Ovary (tissue), 9 donors: ENCODE data around the gene PIP5K1B. TPM values are rescaled to one million over a fixed set of nuclear protein-coding genes. Genes with fewer than 3 reads are reported as not detected.

ENCODE experiments used
- DNase-seq, 5 donors: peaks; one replicate each; pipeline ENCODE4 v3.0.0-alpha.2; 2019 to 2020
- H3K27ac ChIP-seq, 2 donors: fragments of 200-600 bp; one replicate each; pipeline versions ENCODE4 v1.5.1 to v1.8.0; 2019 to 2022
- H3K27me3 ChIP-seq: fragments of 200-600 bp; one replicate; pipeline ENCODE4 v1.8.0; 2022
- H3K36me3 ChIP-seq: fragments of 200-600 bp; sonication (generic); one replicate; pipeline ENCODE4 v1.5.1; 2019
- H3K4me1 ChIP-seq: one replicate; pipeline ENCODE4 v1.8.1; 2013; ENCODE audit warnings: mild to moderate bottlenecking, moderate library complexity; ENCODE audit not compliant: insufficient read depth
- H3K4me3 ChIP-seq: fragments of 200-600 bp; sonication (generic); one replicate; pipeline ENCODE4 v1.5.1; 2017
- H3K9me3 ChIP-seq, 2 donors: fragments of 200-600 bp in 1 of 2; sonication (generic) in 1 of 2; one replicate each; pipeline versions ENCODE4 v1.5.1 to v1.8.1; 2013 to 2019; ENCODE audit warnings: mild to moderate bottlenecking in 1 of 2, moderate library complexity in 1 of 2
- CTCF ChIP-seq, 3 donors: fragments of 450-650 bp in 2 of 3; fragments of 200-600 bp in 1 of 3; IDR thresholded peaks; one replicate each; pipeline versions ENCODE4 v1.5.1 to v1.8.0; 2016 to 2022; ENCODE audit warnings: antibody characterized with exemption in 3 of 3, mild to moderate bottlenecking in 1 of 3
- EP300 ChIP-seq: sonication (generic); formaldehyde crosslinking; IDR thresholded peaks from one replicate; pipeline ENCODE4 v1.6.1; 2017; ENCODE audit warnings: antibody characterized with exemption
- POLR2A ChIP-seq: fragments of 450-650 bp; IDR thresholded peaks from one replicate; pipeline ENCODE4 v1.6.1; 2017; ENCODE audit warnings: antibody characterized with exemption, mild to moderate bottlenecking, moderate library complexity
- WGBS, 3 donors: extraction: QIAGEN DNeasy Blood & Tissue Kit in 1 of 3; methylation state at CpG; one replicate each; pipeline versions ENCODE4 v1.1.5 to v1.1.7; 2013 to 2017; 5-methylcytosine and 5-hydroxymethylcytosine counted together
- intact Hi-C, 4 donors: fragments of 100-400 bp; cut with DNase I; formaldehyde crosslinking; loops; one replicate each; pipeline versions ENCODE4 v1.11.0 to v1.15.1; 2022 to 2023
- polyA plus RNA-seq, 2 donors: library from polyadenylated mRNA; stranded (reverse); fragments of 200-250 nt in 1 of 2; fragments of 350-450 nt in 1 of 2; fragmentation: Illumina TruSeq in 1 of 2; extraction: RNeasy Lipid Tissue Mini Kit (QIAGEN cat#74804) in 1 of 2; gene quantifications; one replicate each; pipeline ENCODE4 v1.2.3, GENCODE V29; 2013 to 2014
- total RNA-seq, 7 donors: library from RNA; depleted of rRNA in 2 of 7; stranded (reverse); fragments of >200 nt in 2 of 7; fragmentation: NEBNext Ultra II Directional in 3 of 7; extraction: Animal tissue kit (Norgen Biotek cat#: 25700) in 3 of 7; gene quantifications; one replicate each; pipeline versions ENCODE4 v1.1.0 to v1.2.4, GENCODE V29; 2016 to 2023
- donor health status: DM: no; HTN: no; CAD: no; lungs with moderate emphysema.
- donor health status: DM: no; HTN: no; CAD: no.
- donor health status: Bipolar disorder and iron deficiency.
- donor health status: DM: yes; HTN: yes; CAD: no.
- donor health status: DM: no; HTN: no; CAD: no.
- donor health status: DM: yes; HTN: yes; CAD: no.

PIP5K1B gene
- total and polyA plus RNA-seq, 9 donors, result 0.36 to 3.4 (median 1.0) TPM

- Histone ChIP-seq H3K27me3 (no peaks in the 10 kb centered on the region), H3K36me3 (no peaks in the 10 kb centered on the region), H3K4me1 (peaks cover 3% of the 10 kb centered on the region), H3K4me3 (no peak overlapping the region), H3K9me3 (no peaks in the 10 kb centered on the region), H3K27ac (no peak overlapping the region)
- DNase-seq, result no peak
- WGBS, 3 donors, result 73 to 86% (median 77%) methylated on average over 3 of the region's 3 CpGs
- intact Hi-C loops, result no loop called here
- no peak for TF ChIP-seq POLR2A
- TF ChIP-seq CTCF (IDR thresholded peaks at IDR 0.05), result no peak
- no peak for TF ChIP-seq EP300
Observed at GRCh38 chr9:68805890-68806517, 101.0 kb downstream of the PIP5K1B start.

GRCh38 chr9:68808338-68808890 lies 103.4 kb downstream of the PIP5K1B start:
- no peak overlapping the region for H3K27ac ChIP-seq
- peaks cover 3% of the 10 kb centered on the region for H3K4me1 ChIP-seq
- TF ChIP-seq CTCF (IDR thresholded peaks at IDR 0.05), result no peak
- no peak for TF ChIP-seq EP300
- no peak for TF ChIP-seq POLR2A
- H3K4me3 ChIP-seq, result no peak overlapping the region
- H3K27me3 ChIP-seq, result no peaks in the 10 kb centered on the region
- WGBS, 3 donors, result 72 to 83% (median 82%) methylated on average over 6 of the region's 6 CpGs
- no peaks in the 10 kb centered on the region for H3K9me3 ChIP-seq
- H3K36me3 ChIP-seq, result no peaks in the 10 kb centered on the region
- no peak for DNase-seq
- intact Hi-C loops, result no loop called here

GRCh38 chr9:68817079-68817875 lies 112.2 kb downstream of the PIP5K1B start:
- intact Hi-C loops, result no loop called here
- H3K36me3 ChIP-seq, result no peaks in the 10 kb centered on the region
- no peak for TF ChIP-seq CTCF (IDR thresholded peaks at IDR 0.05)
- H3K4me1 ChIP-seq, result no peaks in the 10 kb centered on the region
- no peak overlapping the region for H3K27ac ChIP-seq
- no peaks in the 10 kb centered on the region for H3K9me3 ChIP-seq
- no peak for DNase-seq
- no peak overlapping the region for H3K4me3 ChIP-seq
- 62 to 70% (median 68%) methylated on average over 8 of the region's 8 CpGs for WGBS, 3 donors
- no peaks in the 10 kb centered on the region for H3K27me3 ChIP-seq

- Histone ChIP-seq H3K4me3 (no peak overlapping the region), H3K36me3 (no peaks in the 10 kb centered on the region), H3K27ac (no peak overlapping the region), H3K27me3 (no peaks in the 10 kb centered on the region), H3K4me1 (no peaks in the 10 kb centered on the region), H3K9me3 (no peaks in the 10 kb centered on the region)
- DNase-seq, result no peak
- WGBS, 3 donors, result 84 to 90% (median 87%) methylated on average over 2 of the region's 2 CpGs
- TF ChIP-seq CTCF (IDR thresholded peaks at IDR 0.05), result no peak
- TF ChIP-seq EP300, result no peak
- TF ChIP-seq POLR2A, result no peak
- intact Hi-C loops, result no loop called here
Observed at GRCh38 chr9:68819065-68819464, 114.0 kb downstream of the PIP5K1B start.
